ENCODE measurements around the gene MOB3B. TPM values are rescaled to one million over a fixed set of nuclear protein-coding genes. Genes with fewer than 3 reads are reported as not detected.
"Not testable (repeated sequence)": the region's sequence is repeated elsewhere in the genome, so short reads cannot be mapped to it uniquely, and the experiment has no call there.

MOB3B gene
- total and polyA plus RNA-seq, 2 donors: 2.3 to 7.8 TPM

- Histone ChIP-seq H3K4me1 (ENCODE audit: control insufficient read depth in 2 of 2, insufficient read depth in 2 of 2, low read length in 2 of 2) (no peaks in the 10 kb centered on the region), H3K9me3 (ENCODE audit: control insufficient read depth in 2 of 2, insufficient read depth in 1 of 2, low read length in 1 of 2) (no peaks in the 10 kb centered on the region), H3K36me3 (ENCODE audit: control insufficient read depth in 2 of 2, insufficient read depth in 2 of 2, low read length in 1 of 2) (no peaks in the 10 kb centered on the region), H3K27me3 (ENCODE audit: control insufficient read depth in 2 of 2, insufficient read depth in 1 of 2, low read length in 1 of 2) (no peaks in the 10 kb centered on the region), H3K4me3 (ENCODE audit: low read length in 2 of 2) (no peak overlapping the region), H3K27ac (ENCODE audit: low read depth in 1 of 2, low read length in 1 of 2) (no peak overlapping the region)
- WGBS: 94% methylated on average over 2 of the region's 2 CpGs
- no peak for DNase-seq (ENCODE audit: low read depth in 6 of 9, low spot score in 9 of 9)
Measured at GRCh38 chr9:27511771-27512170, 17.8 kb downstream of the MOB3B start.

DNA sequence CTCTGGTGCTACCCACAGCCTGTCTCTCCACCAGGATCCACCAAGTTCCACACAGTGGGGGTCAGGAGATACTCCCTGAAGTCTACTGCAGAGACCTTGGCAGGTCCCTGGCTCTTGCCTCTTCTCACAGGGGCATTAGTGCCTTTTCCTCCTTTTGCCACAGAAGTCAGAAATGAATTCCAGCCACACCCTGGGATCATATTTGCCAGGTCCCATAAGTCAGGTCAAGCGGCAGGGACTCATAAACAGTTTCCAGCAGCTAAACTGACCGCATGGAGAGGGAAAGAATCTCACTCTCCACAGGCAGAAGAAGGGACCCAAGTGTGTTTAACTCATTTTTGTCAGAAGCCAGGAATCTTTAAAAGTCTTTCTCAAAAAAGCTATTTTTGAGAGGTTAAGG, 18.8 kb downstream of the MOB3B start:
- no peaks in the 10 kb centered on the region for H3K4me1 ChIP-seq (ENCODE audit: control insufficient read depth in 2 of 2, insufficient read depth in 2 of 2, low read length in 2 of 2)
- H3K9me3 ChIP-seq (ENCODE audit: control insufficient read depth in 2 of 2, insufficient read depth in 1 of 2, low read length in 1 of 2): no peaks in the 10 kb centered on the region
- 96% methylated on average over 2 of the region's 2 CpGs for WGBS

DNA sequence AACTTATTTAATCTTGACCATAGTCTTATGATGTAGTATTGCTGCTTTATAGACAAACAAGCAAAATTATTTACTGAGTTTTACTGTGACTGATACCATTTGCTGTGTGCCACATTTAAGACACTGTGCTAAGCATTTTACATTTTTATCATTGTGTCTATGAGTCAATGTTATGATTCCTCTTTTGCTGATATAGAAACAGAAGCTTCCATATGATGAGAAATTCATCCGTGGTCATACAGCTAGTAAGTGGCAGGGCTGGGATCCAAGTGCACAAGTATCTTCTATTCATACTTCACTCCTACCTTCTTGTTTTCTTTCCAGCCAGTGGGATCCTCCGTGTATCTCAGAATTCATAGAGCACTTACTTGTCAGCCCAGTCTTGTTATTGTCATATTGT, 22.6 kb downstream of the MOB3B start:
- Histone ChIP-seq H3K9me3 (ENCODE audit: control insufficient read depth in 2 of 2, insufficient read depth in 1 of 2, low read length in 1 of 2) (no peaks in the 10 kb centered on the region), H3K27ac (ENCODE audit: low read depth in 1 of 2, low read length in 1 of 2) (no peak overlapping the region), H3K27me3 (ENCODE audit: control insufficient read depth in 2 of 2, insufficient read depth in 1 of 2, low read length in 1 of 2) (no peaks in the 10 kb centered on the region), H3K4me3 (ENCODE audit: low read length in 2 of 2) (no peak overlapping the region), H3K4me1 (ENCODE audit: control insufficient read depth in 2 of 2, insufficient read depth in 2 of 2, low read length in 2 of 2) (no peaks in the 10 kb centered on the region), H3K36me3 (ENCODE audit: control insufficient read depth in 2 of 2, insufficient read depth in 2 of 2, low read length in 1 of 2) (no peaks in the 10 kb centered on the region)
- no peak for DNase-seq (ENCODE audit: low read depth in 6 of 9, low spot score in 9 of 9)
- 68% methylated on average over 2 of the region's 2 CpGs for WGBS

More for the DNA sequence above, 18.8 kb downstream of the MOB3B start:
- DNase-seq (ENCODE audit: low read depth in 6 of 9, low spot score in 9 of 9): no peak
- H3K27ac ChIP-seq (ENCODE audit: low read depth in 1 of 2, low read length in 1 of 2): no peak overlapping the region
- no peak overlapping the region for H3K4me3 ChIP-seq (ENCODE audit: low read length in 2 of 2)
- no peaks in the 10 kb centered on the region for H3K36me3 ChIP-seq (ENCODE audit: control insufficient read depth in 2 of 2, insufficient read depth in 2 of 2, low read length in 1 of 2)
- no peaks in the 10 kb centered on the region for H3K27me3 ChIP-seq (ENCODE audit: control insufficient read depth in 2 of 2, insufficient read depth in 1 of 2, low read length in 1 of 2)

GRCh38 chr9:27505744-27506161, 23.9 kb downstream of the MOB3B start:
- 93% methylated on average over 5 of the region's 5 CpGs for WGBS

DNA sequence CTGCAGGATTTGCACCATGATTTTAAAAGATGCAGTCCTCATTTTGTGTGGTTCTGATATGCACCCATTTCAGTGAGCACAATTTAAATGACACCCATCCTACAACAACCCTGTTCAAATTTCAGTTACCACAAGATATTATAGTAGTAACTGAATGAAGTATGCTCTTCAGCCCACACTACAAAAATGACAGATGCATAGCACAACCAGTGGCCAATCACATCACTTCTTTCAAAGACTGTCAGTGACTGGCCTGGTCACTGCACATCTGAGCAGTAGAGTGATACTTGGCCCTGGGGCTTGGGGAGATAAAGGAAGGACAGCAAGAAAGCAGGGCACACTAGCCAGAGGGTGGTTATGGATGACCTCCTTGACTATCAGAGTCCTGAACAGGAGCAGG, 25.4 kb downstream of the MOB3B start:
- no peaks in the 10 kb centered on the region for H3K36me3 ChIP-seq (ENCODE audit: control insufficient read depth in 2 of 2, insufficient read depth in 2 of 2, low read length in 1 of 2)
- H3K27ac ChIP-seq (ENCODE audit: low read depth in 1 of 2, low read length in 1 of 2): no peak overlapping the region
- no peak for DNase-seq (ENCODE audit: low read depth in 6 of 9, low spot score in 9 of 9)
- H3K4me1 ChIP-seq (ENCODE audit: control insufficient read depth in 2 of 2, insufficient read depth in 2 of 2, low read length in 2 of 2): no peaks in the 10 kb centered on the region
- H3K4me3 ChIP-seq (ENCODE audit: low read length in 2 of 2): no peak overlapping the region
- H3K9me3 ChIP-seq (ENCODE audit: control insufficient read depth in 2 of 2, insufficient read depth in 1 of 2, low read length in 1 of 2): no peaks in the 10 kb centered on the region
- no peaks in the 10 kb centered on the region for H3K27me3 ChIP-seq (ENCODE audit: control insufficient read depth in 2 of 2, insufficient read depth in 1 of 2, low read length in 1 of 2)

More at GRCh38 chr9:27505744-27506161, 23.9 kb downstream of the MOB3B start:
- Histone ChIP-seq H3K9me3 (ENCODE audit: control insufficient read depth in 2 of 2, insufficient read depth in 1 of 2, low read length in 1 of 2) (no peaks in the 10 kb centered on the region), H3K4me3 (ENCODE audit: low read length in 2 of 2) (no peak overlapping the region), H3K4me1 (ENCODE audit: control insufficient read depth in 2 of 2, insufficient read depth in 2 of 2, low read length in 2 of 2) (no peaks in the 10 kb centered on the region), H3K27me3 (ENCODE audit: control insufficient read depth in 2 of 2, insufficient read depth in 1 of 2, low read length in 1 of 2) (no peaks in the 10 kb centered on the region), H3K36me3 (ENCODE audit: control insufficient read depth in 2 of 2, insufficient read depth in 2 of 2, low read length in 1 of 2) (no peaks in the 10 kb centered on the region), H3K27ac (ENCODE audit: low read depth in 1 of 2, low read length in 1 of 2) (no peak overlapping the region)
- DNase-seq (ENCODE audit: low read depth in 6 of 9, low spot score in 9 of 9): no peak

- DNase-seq (ENCODE audit: low read depth in 6 of 9, low spot score in 9 of 9): no peak
- H3K4me1 ChIP-seq (ENCODE audit: control insufficient read depth in 2 of 2, insufficient read depth in 2 of 2, low read length in 2 of 2): no peaks in the 10 kb centered on the region
- no peak overlapping the region for H3K27ac ChIP-seq (ENCODE audit: low read depth in 1 of 2, low read length in 1 of 2)
- WGBS: 95% methylated on average over 4 of the region's 4 CpGs
- no peaks in the 10 kb centered on the region for H3K9me3 ChIP-seq (ENCODE audit: control insufficient read depth in 2 of 2, insufficient read depth in 1 of 2, low read length in 1 of 2)
- no peaks in the 10 kb centered on the region for H3K36me3 ChIP-seq (ENCODE audit: control insufficient read depth in 2 of 2, insufficient read depth in 2 of 2, low read length in 1 of 2)
- H3K4me3 ChIP-seq (ENCODE audit: low read length in 2 of 2): no peak overlapping the region
- no peaks in the 10 kb centered on the region for H3K27me3 ChIP-seq (ENCODE audit: control insufficient read depth in 2 of 2, insufficient read depth in 1 of 2, low read length in 1 of 2)
Measured at GRCh38 chr9:27503623-27504022, 26.0 kb downstream of the MOB3B start.

DNA sequence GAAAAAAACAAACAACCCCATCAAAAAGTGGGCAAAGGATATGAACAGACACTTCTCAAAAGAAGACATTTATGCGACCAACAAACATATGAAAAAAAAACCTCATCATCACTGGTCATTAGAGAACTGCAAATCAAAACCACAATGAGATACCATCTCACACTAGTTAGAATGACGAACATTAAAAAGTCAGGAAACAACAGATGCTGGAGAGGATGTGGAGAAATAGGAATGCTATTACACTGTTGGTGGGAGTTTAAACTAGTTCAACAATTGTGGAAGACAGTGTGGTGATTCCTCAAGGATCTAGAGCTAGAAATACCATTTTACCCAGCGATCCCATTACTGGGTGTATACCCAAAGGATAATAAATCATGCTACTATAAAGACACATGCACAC, 28.7 kb downstream of the MOB3B start:
- DNase-seq (ENCODE audit: low read depth in 6 of 9, low spot score in 9 of 9); H3K27me3 ChIP-seq (ENCODE audit: control insufficient read depth in 2 of 2, insufficient read depth in 1 of 2, low read length in 1 of 2); H3K4me1 ChIP-seq (ENCODE audit: control insufficient read depth in 2 of 2, insufficient read depth in 2 of 2, low read length in 2 of 2); H3K9me3 ChIP-seq (ENCODE audit: control insufficient read depth in 2 of 2, insufficient read depth in 1 of 2, low read length in 1 of 2); H3K27ac ChIP-seq (ENCODE audit: low read depth in 1 of 2, low read length in 1 of 2); H3K4me3 ChIP-seq (ENCODE audit: low read length in 2 of 2); H3K36me3 ChIP-seq (ENCODE audit: control insufficient read depth in 2 of 2, insufficient read depth in 2 of 2, low read length in 1 of 2): not testable (repeated sequence)
- 94% methylated on average over 3 of the region's 3 CpGs for WGBS

- H3K4me3 ChIP-seq (ENCODE audit: low read length in 2 of 2): no peak overlapping the region
- H3K36me3 ChIP-seq (ENCODE audit: control insufficient read depth in 2 of 2, insufficient read depth in 2 of 2, low read length in 1 of 2): no peaks in the 10 kb centered on the region
- DNase-seq (ENCODE audit: low read depth in 6 of 9, low spot score in 9 of 9): no peak
- H3K4me1 ChIP-seq (ENCODE audit: control insufficient read depth in 2 of 2, insufficient read depth in 2 of 2, low read length in 2 of 2): no peaks in the 10 kb centered on the region
- H3K27me3 ChIP-seq (ENCODE audit: control insufficient read depth in 2 of 2, insufficient read depth in 1 of 2, low read length in 1 of 2): no peaks in the 10 kb centered on the region
- 60% methylated on average over 2 of the region's 2 CpGs for WGBS
- H3K27ac ChIP-seq (ENCODE audit: low read depth in 1 of 2, low read length in 1 of 2): no peak overlapping the region
- H3K9me3 ChIP-seq (ENCODE audit: control insufficient read depth in 2 of 2, insufficient read depth in 1 of 2, low read length in 1 of 2): no peaks in the 10 kb centered on the region
Measured at GRCh38 chr9:27499451-27499850, 30.2 kb downstream of the MOB3B start.

- H3K4me3 ChIP-seq (ENCODE audit: low read length in 2 of 2): no peak overlapping the region
Measured at GRCh38 chr9:27497883-27498417, 31.7 kb downstream of the MOB3B start.

DNA sequence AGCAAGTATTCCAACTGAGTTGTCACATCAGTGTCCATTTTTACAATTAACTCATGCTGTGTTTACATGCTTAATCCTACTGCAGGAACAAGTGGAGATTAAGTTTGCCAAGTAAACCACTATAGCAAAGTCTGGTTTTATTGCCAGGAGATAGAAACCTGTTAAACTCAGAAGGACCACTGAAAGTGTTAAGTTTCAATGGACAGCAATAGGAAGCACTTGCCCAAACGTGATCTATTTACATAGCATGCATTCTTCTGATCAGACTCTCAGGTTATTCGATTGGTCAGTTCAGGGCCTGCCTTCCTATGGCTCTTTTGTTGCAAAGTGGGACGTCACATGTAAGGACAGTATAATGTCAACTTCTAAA, 33.5 kb downstream of the MOB3B start:
- Histone ChIP-seq H3K36me3 (ENCODE audit: control insufficient read depth in 2 of 2, insufficient read depth in 2 of 2, low read length in 1 of 2) (no peaks in the 10 kb centered on the region), H3K4me1 (ENCODE audit: control insufficient read depth in 2 of 2, insufficient read depth in 2 of 2, low read length in 2 of 2) (peaks cover 0 to 2% of the 10 kb centered on the region in 2 donors), H3K4me3 (ENCODE audit: low read length in 2 of 2) (no peak overlapping the region), H3K9me3 (ENCODE audit: control insufficient read depth in 2 of 2, insufficient read depth in 1 of 2, low read length in 1 of 2) (no peaks in the 10 kb centered on the region), H3K27me3 (ENCODE audit: control insufficient read depth in 2 of 2, insufficient read depth in 1 of 2, low read length in 1 of 2) (no peaks in the 10 kb centered on the region), H3K27ac (ENCODE audit: low read depth in 1 of 2, low read length in 1 of 2) (no peak overlapping the region)
- no peak for DNase-seq (ENCODE audit: low read depth in 6 of 9, low spot score in 9 of 9)
- 87% methylated on average over 3 of the region's 3 CpGs for WGBS

More at GRCh38 chr9:27497883-27498417, 31.7 kb downstream of the MOB3B start:
- Histone ChIP-seq H3K4me1 (ENCODE audit: control insufficient read depth in 2 of 2, insufficient read depth in 2 of 2, low read length in 2 of 2) (no peaks in the 10 kb centered on the region), H3K27ac (ENCODE audit: low read depth in 1 of 2, low read length in 1 of 2) (no peak overlapping the region), H3K9me3 (ENCODE audit: control insufficient read depth in 2 of 2, insufficient read depth in 1 of 2, low read length in 1 of 2) (no peaks in the 10 kb centered on the region), H3K27me3 (ENCODE audit: control insufficient read depth in 2 of 2, insufficient read depth in 1 of 2, low read length in 1 of 2) (no peaks in the 10 kb centered on the region), H3K36me3 (ENCODE audit: control insufficient read depth in 2 of 2, insufficient read depth in 2 of 2, low read length in 1 of 2) (no peaks in the 10 kb centered on the region)
- 97% methylated on average over 11 of the region's 11 CpGs for WGBS
- DNase-seq (ENCODE audit: low read depth in 6 of 9, low spot score in 9 of 9): no peak
